K562 (cell line): Measurements from ENCODE around the gene OR4Q3. TPM values are rescaled to one million over a fixed set of nuclear protein-coding genes. Genes with fewer than 3 reads are reported as not detected.
"Not testable (repeated sequence)": the region's sequence is repeated elsewhere in the genome, so short reads cannot be mapped to it uniquely, and the experiment has no call there.

Experiments
- ATAC-seq: fragments of 200-7000 bp; cut with Tn5 transposase; 3 replicates; pipeline ENCODE4 v1.9.1; 2020; ENCODE audit warnings: moderate library complexity
- BruUV-seq: library from RNA; stranded (reverse); fragments of 400-500 nt; replicated peaks from 2 replicates; lab custom pipeline; 2021; lab: Mats Ljungman, UMichigan
- CTCF ChIA-PET: fragments of 300-600 bp; formaldehyde crosslinking; extraction: SDS; loops from one replicate; lab custom pipeline; 2021; ENCODE audit warnings: low intra/inter-chr PET ratio; lab: Yijun Ruan, JAX
- POLR2A ChIA-PET: fragments of 300-600, 350-650 bp; sonication (Branson Sonifier 250); formaldehyde crosslinking; extraction: SDS; loops from one replicate; lab custom pipeline; 2021; ENCODE audit warnings: antibody characterized with exemption, inconsistent platforms; lab: Yijun Ruan, JAX
- DNase-seq, 4 experiments: peaks; one replicate each; pipeline versions ENCODE4 v3.0.0 to v3.0.0-alpha.2; 2011 to 2018; ENCODE audit warnings: low spot score in 3 of 4, mixed read lengths in 3 of 4; ENCODE audit errors: extremely low read depth in 1 of 4
- FAIRE-seq: peaks from 2 replicates; lab custom pipeline; 2011; peaks lifted over from hg19 to GRCh38; lab: Jason Lieb, UNC
- H2AFZ ChIP-seq: 2 replicates; pipeline ENCODE4 v1.6.0; 2011; ENCODE audit warnings: low read depth, low read length, control low read depth, inconsistent platforms
- H3K27ac ChIP-seq: fragments of 200-600 bp; 3 replicates; pipeline ENCODE4 v1.8.0; 2011; ENCODE audit warnings: low read depth, mild to moderate bottlenecking, control low read depth, inconsistent platforms, low read length, moderate library complexity, mixed read lengths; ENCODE audit errors: extremely low read depth
- H3K27me3 ChIP-seq, 2 experiments: fragments of 300-600 bp in 1 of 2; 2 replicates in 1 of 2; 3 replicates in 1 of 2; pipeline versions ENCODE4 v1.6.0 to v1.8.0; 2011; ENCODE audit warnings: inconsistent platforms in 2 of 2, low read length in 2 of 2, mild to moderate bottlenecking in 1 of 2, mixed read lengths in 1 of 2, moderate library complexity in 1 of 2; ENCODE audit not compliant: control insufficient read depth in 2 of 2, insufficient read depth in 2 of 2
- H3K36me3 ChIP-seq: fragments of 300-600 bp; 3 replicates; pipeline ENCODE4 v1.8.0; 2011; ENCODE audit warnings: mild to moderate bottlenecking, low read length, inconsistent platforms; ENCODE audit not compliant: control insufficient read depth, insufficient read depth
- H3K4me1 ChIP-seq, 2 experiments: fragments of 200-600 bp in 1 of 2; replicated peaks in 1 of 2; 2 replicates in 1 of 2; 3 replicates in 1 of 2; pipeline versions ENCODE4 v1.5.1 to v1.8.0; 2011; ENCODE audit warnings: inconsistent platforms in 2 of 2, low read length in 2 of 2, mild to moderate bottlenecking in 1 of 2, mixed read lengths in 1 of 2, moderate library complexity in 1 of 2; ENCODE audit not compliant: control insufficient read depth in 2 of 2, insufficient read depth in 2 of 2
- H3K4me2 ChIP-seq: 2 replicates; pipeline ENCODE4 v1.6.1; 2011; ENCODE audit warnings: low read length, control low read depth, inconsistent platforms, mixed read lengths; ENCODE audit not compliant: insufficient read depth
- H3K4me3 ChIP-seq: fragments of 200-600 bp; sonication (generic), shearing (Covaris generic); 2 replicates; pipeline ENCODE4 v1.5.1; 2016; ENCODE audit warnings: control low read depth, inconsistent platforms
- H3K79me2 ChIP-seq: fragments of 200-600 bp; 3 replicates; pipeline ENCODE4 v1.8.0; 2011; ENCODE audit warnings: low read length, inconsistent platforms; ENCODE audit not compliant: control insufficient read depth, insufficient read depth
- H3K9ac ChIP-seq, 2 experiments: 2 replicates each; pipeline versions ENCODE4 v1.6.0 to v1.6.1; 2011; ENCODE audit warnings: low read depth in 2 of 2, low read length in 2 of 2, control low read depth in 1 of 2, inconsistent platforms in 1 of 2, mild to moderate bottlenecking in 1 of 2, mixed read lengths in 1 of 2; ENCODE audit not compliant: insufficient read depth in 1 of 2
- H3K9me1 ChIP-seq: one replicate; pipeline ENCODE4 v1.6.0; 2011; ENCODE audit warnings: inconsistent platforms, mild to moderate bottlenecking, low read length, moderate library complexity; ENCODE audit not compliant: control insufficient read depth, insufficient read depth
- H3K9me3 ChIP-seq: replicated peaks from 2 replicates; pipeline ENCODE4 v1.5.1; 2011; ENCODE audit warnings: low read depth, low read length, inconsistent platforms; ENCODE audit not compliant: control insufficient read depth, insufficient read depth
- H4K20me1 ChIP-seq: replicated peaks from 2 replicates; pipeline ENCODE4 v1.6.1; 2011; ENCODE audit warnings: low read length, inconsistent platforms, mixed read lengths; ENCODE audit not compliant: control insufficient read depth, insufficient read depth
- WGBS: fragments of 100-300 bp; shearing (Covaris generic); methylation state at CpG from one replicate; pipeline ENCODE4 v1.1.6; 2016; ENCODE audit warnings: low coverage, mixed read lengths; ENCODE audit not compliant: insufficient coverage; ENCODE audit errors: missing lambda C conversion rate; 5-methylcytosine and 5-hydroxymethylcytosine counted together
- in situ Hi-C: fragments of 300-500 bp; cut with MboI; formaldehyde crosslinking; loops from 4 replicates; pipeline ENCODE4 v1.15.0; 2018; ENCODE audit warnings: inconsistent platforms, mixed read lengths
- intact Hi-C: fragments of 100-400 bp; cut with micrococcal nuclease; formaldehyde crosslinking; loops from 2 replicates; pipeline ENCODE4 v1.14.2; 2022
- polyA plus RNA-seq, 8 experiments: library from polyadenylated mRNA; depleted of rRNA in 4 of 8; stranded (reverse) in 5 of 8; unstranded in 3 of 8; fragments of >200 nt; fragmentation: Nextera tagmentation in 2 of 8; fragmentation: Illumina TruSeq in 1 of 8; extraction: Ambion mirVana in 2 of 8; extraction: Trizol in 1 of 8; gene quantifications; 2 replicates each; pipeline versions ENCODE4 v1.2.1 to v1.2.3, GENCODE V29; 2011 to 2014; ENCODE audit warnings: inconsistent platforms in 1 of 8, missing spikeins in 1 of 8
- total RNA-seq, 7 experiments: library from RNA; depleted of rRNA in 6 of 7; stranded (reverse); fragments of >200 nt in 6 of 7; fragmentation: Illumina TruSeq in 2 of 7; extraction: Trizol in 2 of 7; gene quantifications; 2 replicates each; pipeline versions ENCODE4 v1.2.1 to v1.2.3, GENCODE V29; 2011 to 2021; ENCODE audit warnings: low replicate concordance in 1 of 7

Gene OR4Q3
- total and polyA plus RNA-seq, 9 of the 15 experiments (the other 6 are each of a cell fraction or from before 2014, with no cell fraction given): not detected

DNA sequence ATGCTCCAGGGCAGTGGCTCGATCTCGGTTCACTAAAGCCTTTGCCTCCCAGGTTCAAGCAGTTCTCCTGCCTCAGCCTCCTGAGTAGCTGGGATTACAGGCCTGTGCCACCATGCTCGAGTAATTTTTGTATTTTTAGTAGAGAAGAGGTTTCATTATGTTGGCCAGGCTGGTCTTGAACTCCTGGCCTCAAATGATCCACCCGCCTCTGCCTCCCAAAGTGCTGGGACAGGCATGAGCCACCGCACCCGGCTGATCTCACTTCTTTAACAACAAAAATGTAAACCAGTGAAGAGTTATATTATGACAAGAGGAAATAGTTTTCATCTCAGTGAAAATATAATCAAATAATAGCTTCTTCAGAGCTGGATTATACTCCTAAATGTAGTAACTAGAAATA, 43.9 kb downstream of the OR4Q3 start:
- WGBS: 4% methylated on average over 4 of the region's 6 CpGs
- H3K9ac ChIP-seq, FAIRE-seq, H3K9me3 ChIP-seq, intact Hi-C loops, CTCF ChIA-PET, H3K79me2 ChIP-seq, H3K4me2 ChIP-seq, in situ Hi-C loops, ATAC-seq, H3K9me1 ChIP-seq, H3K27me3 ChIP-seq, H3K4me3 ChIP-seq, H4K20me1 ChIP-seq, H3K27ac ChIP-seq, H3K4me1 ChIP-seq, DNase-seq, BruUV-seq, H2AFZ ChIP-seq, H3K36me3 ChIP-seq: not testable (repeated sequence)
- POLR2A ChIA-PET: interaction anchor here (0.7 kb wide), 1 partner anchor 9 kb away, joined by 3 read pairs; no protein-coding TSS in a partner anchor

DNA sequence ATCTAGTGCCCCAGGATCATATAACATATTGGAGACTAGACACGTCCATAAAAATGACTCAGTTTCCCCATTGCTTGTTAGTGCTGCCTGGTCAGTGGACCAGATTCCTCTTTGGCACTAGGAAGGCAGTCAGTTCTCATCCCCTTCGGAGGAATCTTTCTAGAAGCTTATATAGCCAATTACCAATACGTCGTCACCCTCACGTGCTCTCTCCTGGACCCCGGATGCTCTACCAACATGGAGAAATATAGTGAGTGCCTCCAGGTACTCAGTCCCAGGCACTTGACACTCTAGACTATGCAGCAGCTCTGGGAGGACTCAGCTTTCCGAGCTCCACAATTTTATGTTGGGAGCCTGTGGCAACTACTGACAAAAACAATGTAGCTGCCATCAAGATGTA, 44.8 kb downstream of the OR4Q3 start:
- H3K27me3 ChIP-seq, in situ Hi-C loops, BruUV-seq, FAIRE-seq, H3K9ac ChIP-seq, POLR2A ChIA-PET, H2AFZ ChIP-seq, CTCF ChIA-PET, H3K27ac ChIP-seq, H3K4me3 ChIP-seq, H3K4me2 ChIP-seq, DNase-seq, H3K36me3 ChIP-seq, H4K20me1 ChIP-seq, H3K9me3 ChIP-seq, intact Hi-C loops, H3K4me1 ChIP-seq, H3K79me2 ChIP-seq, H3K9me1 ChIP-seq, ATAC-seq: not testable (repeated sequence)
- WGBS: 4% methylated on average over 7 of the region's 7 CpGs
